Mucosa of descending colon (tissue), 3 donors: ENCODE measurements around the gene SCTR. TPM values are rescaled to one million over a fixed set of nuclear protein-coding genes. Genes with fewer than 3 reads are reported as not detected.

ENCODE experiments used
- ATAC-seq: fragments of 200-7000 bp; cut with Tn5 transposase; one replicate; pipeline ENCODE4 v1.9.1; 2020; ENCODE audit warnings: mild to moderate bottlenecking, moderate library complexity
- DNase-seq, 3 donors: peaks; one replicate each; pipeline ENCODE4 v3.0.0-alpha.2; 2020
- H3K36me3 ChIP-seq: fragments of 200-600 bp; one replicate; pipeline ENCODE4 v1.8.0; 2021; ENCODE audit warnings: low read depth, mild to moderate bottlenecking
- H3K4me1 ChIP-seq: fragments of 200-600 bp; one replicate; pipeline ENCODE4 v1.8.0; 2021; ENCODE audit warnings: low read depth, mild to moderate bottlenecking
- H3K4me3 ChIP-seq: fragments of 200-600 bp; one replicate; pipeline ENCODE4 v1.8.0; 2021; ENCODE audit warnings: mild to moderate bottlenecking
- H3K9me3 ChIP-seq: fragments of 200-600 bp; one replicate; pipeline ENCODE4 v1.8.0; 2021; ENCODE audit warnings: mild to moderate bottlenecking
- CTCF ChIP-seq: fragments of 200-600 bp; IDR thresholded peaks from one replicate; pipeline ENCODE4 v1.8.0; 2022; ENCODE audit warnings: antibody characterized with exemption, mild to moderate bottlenecking
- intact Hi-C, 2 donors: fragments of 100-400 bp; cut with DNase I in 1 of 2; cut with micrococcal nuclease in 1 of 2; formaldehyde crosslinking; loops; one replicate each; pipeline versions ENCODE4 v1.11.0 to v1.11.1; 2022; cut with DNase I, micrococcal nuclease
- total RNA-seq, 3 donors: library from RNA; stranded (reverse); fragmentation: NEBNext Ultra II Directional in 2 of 3; extraction: Animal tissue kit (Norgen Biotek cat#: 25700) in 2 of 3; gene quantifications; one replicate each; pipeline versions ENCODE4 v1.2.1 to v1.2.4, GENCODE V29; 2021 to 2023
- donor health status: DM: no; HTN: no; CAD: no; lungs with moderate emphysema.
- donor health status: DM: no; HTN: no; CAD: no.
- donor health status: DM: no; HTN: yes; CAD: no.

Gene SCTR
- total RNA-seq, 3 donors from 2014 or later: 0.25 to 0.32 TPM; not detected in 1

DNA sequence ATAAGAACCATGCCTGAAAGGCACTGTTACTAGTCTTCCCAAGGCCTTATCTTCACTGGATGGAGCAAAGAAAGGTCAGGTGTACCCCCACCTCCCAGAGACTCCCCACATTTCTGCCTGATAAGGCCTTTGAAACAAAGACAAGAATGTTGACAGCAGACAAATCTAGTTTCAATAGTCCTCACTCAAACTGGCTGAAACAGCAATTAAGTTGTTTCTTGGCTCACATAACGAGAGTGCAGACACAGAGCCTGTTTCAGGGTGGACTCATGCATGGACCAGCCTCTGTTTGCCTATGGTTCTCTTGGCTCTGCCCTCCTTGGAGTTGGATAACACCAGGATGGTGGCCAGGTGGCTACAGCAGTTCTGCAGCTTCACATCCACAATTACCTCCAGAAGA, 12.4 kb upstream of the SCTR start:
- Histone ChIP-seq H3K4me1 (no peaks in the 10 kb centered on the region), H3K9me3 (peaks cover 13% of the 10 kb centered on the region), H3K36me3 (no peaks in the 10 kb centered on the region), H3K4me3 (no peak overlapping the region)
- intact Hi-C loops: no loop called here
- ATAC-seq: no peak
- DNase-seq: no peak
- TF ChIP-seq CTCF: no peak

DNA sequence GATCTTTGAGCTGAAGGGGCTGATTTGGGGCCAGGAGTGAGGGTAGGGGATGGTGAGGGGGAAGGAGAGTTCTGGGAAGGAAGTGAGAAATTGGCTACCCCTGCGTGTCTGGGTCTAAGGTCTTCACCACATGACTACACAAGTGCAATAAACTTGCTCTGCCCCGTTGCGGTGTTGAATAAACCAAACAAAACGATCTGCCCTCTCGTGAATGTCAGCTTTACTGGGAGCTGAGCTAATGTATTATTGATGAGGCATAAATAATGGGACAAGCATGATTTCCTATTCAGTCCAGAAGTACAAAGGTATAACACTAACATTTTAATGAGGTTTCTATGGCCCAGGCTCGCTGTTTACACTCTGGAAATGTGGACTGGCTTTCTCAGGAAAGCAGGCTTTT, 11.9 kb upstream of the SCTR start:
- no peak for ATAC-seq
- DNase-seq: no peak
- Histone ChIP-seq H3K36me3 (no peaks in the 10 kb centered on the region), H3K4me3 (no peak overlapping the region), H3K9me3 (peaks cover 13% of the 10 kb centered on the region), H3K4me1 (no peaks in the 10 kb centered on the region)
- intact Hi-C loops: no loop called here
- TF ChIP-seq CTCF: no peak

GRCh38 chr2:119533560-119533959, 9.3 kb upstream of the SCTR start:
- TF ChIP-seq CTCF: no peak

GRCh38 chr2:119531292-119531691, 7.0 kb upstream of the SCTR start:
- Histone ChIP-seq H3K9me3 (peaks cover 13% of the 10 kb centered on the region), H3K4me1 (no peaks in the 10 kb centered on the region), H3K36me3 (no peaks in the 10 kb centered on the region), H3K4me3 (no peak overlapping the region)
- intact Hi-C loops: no loop called here
- no peak for TF ChIP-seq CTCF
- no peak for ATAC-seq
- DNase-seq: no peak

More at GRCh38 chr2:119533560-119533959, 9.3 kb upstream of the SCTR start:
- peaks cover 13% of the 10 kb centered on the region for H3K9me3 ChIP-seq
- no peaks in the 10 kb centered on the region for H3K4me1 ChIP-seq
- intact Hi-C loops: no loop called here
- no peaks in the 10 kb centered on the region for H3K36me3 ChIP-seq
- no peak for DNase-seq
- ATAC-seq: no peak
- no peak overlapping the region for H3K4me3 ChIP-seq

DNA sequence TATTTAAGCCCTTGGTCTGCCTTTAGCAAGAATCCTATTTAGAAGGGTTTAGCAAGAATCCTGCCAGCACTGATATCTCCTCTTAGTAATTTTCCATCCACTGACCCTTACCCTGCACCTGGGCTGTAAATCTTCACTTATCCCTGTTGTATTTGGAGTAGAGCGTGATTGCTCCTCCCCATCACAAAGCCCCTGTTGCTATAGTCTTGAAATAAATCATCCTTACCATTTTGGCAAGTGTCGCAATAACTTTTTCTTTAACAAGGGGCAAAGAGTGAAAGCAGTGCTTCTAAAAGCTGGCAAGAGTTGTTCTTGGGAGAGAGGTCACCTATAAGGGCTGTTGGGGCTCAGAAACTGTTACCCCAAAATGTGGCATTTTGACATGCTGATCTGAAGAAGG, 3.7 kb upstream of the SCTR start:
- intact Hi-C loops: no loop called here
- no peaks in the 10 kb centered on the region for H3K36me3 ChIP-seq
- no peak for TF ChIP-seq CTCF
- H3K9me3 ChIP-seq: peaks cover 7% of the 10 kb centered on the region
- H3K4me1 ChIP-seq: no peaks in the 10 kb centered on the region
- DNase-seq (no peak), ATAC-seq (no peak)
- no peak overlapping the region for H3K4me3 ChIP-seq

- Histone ChIP-seq H3K4me3 (no peak overlapping the region), H3K4me1 (no peaks in the 10 kb centered on the region), H3K36me3 (no peaks in the 10 kb centered on the region), H3K9me3 (no peaks in the 10 kb centered on the region)
- no peak for TF ChIP-seq CTCF
- DNase-seq: no peak
- no peak for ATAC-seq
- intact Hi-C loops: no loop called here
Measured at GRCh38 chr2:119525614-119526013, 1.3 kb upstream of the SCTR start.
